CD8-positive, alpha-beta memory T cell (primary cell): ENCODE results near the gene NUTM2B. TPM values are rescaled to one million over a fixed set of nuclear protein-coding genes. Genes with fewer than 3 reads are reported as not detected.
"Not testable (repeated sequence)": the region's sequence is repeated elsewhere in the genome, so short reads cannot be mapped to it uniquely, and the experiment has no call there.

Experiments used
- CTCF ChIA-PET: fragments of 350-600 bp; sonication (Branson Sonifier 250); formaldehyde crosslinking; loops from one replicate; lab custom pipeline; 2021; ENCODE audit warnings: antibody characterized with exemption; lab: Charles Lee
- POLR2A ChIA-PET: fragments of 350-600 bp; sonication (Branson Sonifier 250); formaldehyde crosslinking; loops from one replicate; lab custom pipeline; 2021; ENCODE audit warnings: antibody characterized with exemption; lab: Charles Lee
- DNase-seq, 5 donors: peaks; one replicate each; pipeline versions ENCODE4 v3.0.0 to v3.0.0-alpha.2; 2020 to 2022; ENCODE audit warnings: mixed read lengths in 1 of 5
- H3K27ac ChIP-seq: one replicate; pipeline ENCODE4 v1.7.0; 2013; ENCODE audit warnings: low read depth, mild to moderate bottlenecking, low read length, moderate library complexity
- H3K27me3 ChIP-seq: 2 replicates; pipeline ENCODE4 v1.7.0; 2013; ENCODE audit warnings: low read length, mild to moderate bottlenecking; ENCODE audit not compliant: insufficient read depth, poor library complexity, severe bottlenecking
- H3K36me3 ChIP-seq: 2 replicates; pipeline ENCODE4 v1.7.0; 2013; ENCODE audit warnings: mild to moderate bottlenecking, low read length, moderate library complexity; ENCODE audit not compliant: insufficient read depth
- H3K4me1 ChIP-seq: 2 replicates; pipeline ENCODE4 v1.7.0; 2013; ENCODE audit warnings: mild to moderate bottlenecking, low read length, moderate library complexity; ENCODE audit not compliant: insufficient read depth
- H3K4me3 ChIP-seq: 2 replicates; pipeline ENCODE4 v1.7.0; 2013; ENCODE audit warnings: mild to moderate bottlenecking, low read length
- H3K9me3 ChIP-seq: 2 replicates; pipeline ENCODE4 v1.7.0; 2013; ENCODE audit warnings: mild to moderate bottlenecking, low read length
- H3K27ac Mint-ChIP-seq, 8 donors: one replicate each; pipeline ENCODE4 v1.8.0; 2020 to 2021; ENCODE audit warnings: mixed read lengths in 8 of 8, mild to moderate bottlenecking in 6 of 8, inconsistent platforms in 3 of 8, moderate library complexity in 3 of 8
- H3K27me3 Mint-ChIP-seq, 2 donors: one replicate each; pipeline ENCODE4 v1.8.0; 2020 to 2021; ENCODE audit warnings: mixed read lengths in 2 of 2, mild to moderate bottlenecking in 1 of 2, moderate library complexity in 1 of 2
- H3K36me3 Mint-ChIP-seq, 3 donors: one replicate each; pipeline ENCODE4 v1.8.0; 2020 to 2021; ENCODE audit warnings: mixed read lengths in 3 of 3, inconsistent platforms in 1 of 3, mild to moderate bottlenecking in 1 of 3
- H3K4me1 Mint-ChIP-seq, 3 donors: one replicate each; pipeline ENCODE4 v1.8.0; 2020 to 2021; ENCODE audit warnings: mixed read lengths in 3 of 3, inconsistent platforms in 1 of 3, mild to moderate bottlenecking in 1 of 3
- H3K4me3 Mint-ChIP-seq, 7 donors: one replicate each; pipeline ENCODE4 v1.8.0; 2020 to 2021; ENCODE audit warnings: mixed read lengths in 7 of 7, mild to moderate bottlenecking in 6 of 7, moderate library complexity in 4 of 7, inconsistent platforms in 2 of 7
- H3K9me3 Mint-ChIP-seq, 5 donors: one replicate each; pipeline ENCODE4 v1.8.0; 2020 to 2022; ENCODE audit warnings: mixed read lengths in 5 of 5, mild to moderate bottlenecking in 3 of 5, moderate library complexity in 2 of 5, inconsistent platforms in 1 of 5
- polyA plus RNA-seq: library from polyadenylated mRNA; unstranded; fragments of 300-500 nt; fragmentation: Illumina TruSeq; gene quantifications from one replicate; pipeline ENCODE4 v1.2.3, GENCODE V29; 2021
- total RNA-seq, 2 experiments: library from RNA; stranded (reverse); gene quantifications; one replicate each; pipeline ENCODE4 v1.2.3, GENCODE V29; 2021

The NUTM2B gene
- total and polyA plus RNA-seq, 3 experiments from 2014 or later: 0.50 to 1.1 TPM; not detected in 1

DNA sequence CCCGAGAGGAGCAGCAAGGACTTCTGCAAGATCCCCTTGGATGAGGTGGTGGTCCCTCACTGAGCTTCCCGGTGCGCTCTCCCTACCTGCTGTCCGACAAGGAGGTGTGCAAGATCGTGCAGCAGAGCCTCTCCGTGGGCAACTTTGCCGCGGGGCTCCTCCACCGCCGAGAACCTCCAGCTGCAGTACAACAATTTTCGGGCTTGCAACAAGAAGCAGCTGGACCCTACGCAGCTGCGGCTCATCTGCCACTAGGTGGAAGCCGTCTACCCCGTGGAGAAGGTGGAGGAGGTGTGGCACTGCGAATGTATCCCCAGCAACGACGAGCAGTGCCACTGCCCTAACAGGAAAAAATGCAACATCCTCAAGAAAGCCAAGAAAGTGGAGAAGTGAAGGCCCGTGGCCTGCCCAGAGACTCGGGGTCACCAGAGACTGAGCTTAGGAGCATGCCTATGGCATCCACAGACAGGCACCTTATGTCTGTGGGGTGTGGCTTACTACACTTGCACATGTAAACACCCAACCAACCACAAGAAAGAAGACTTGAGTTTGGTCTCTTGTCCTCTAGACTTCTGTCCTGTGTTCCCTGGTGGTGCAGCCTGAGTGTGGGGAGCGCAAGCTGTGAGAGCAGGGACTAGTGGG is 17.9 kb upstream of the NUTM2B start:
- H3K4me1 ChIP-seq, H3K4me3 Mint-ChIP-seq, CTCF ChIA-PET, H3K27me3 Mint-ChIP-seq, H3K27ac ChIP-seq, H3K36me3 ChIP-seq, H3K4me3 ChIP-seq, H3K27me3 ChIP-seq, H3K9me3 ChIP-seq, H3K27ac Mint-ChIP-seq, POLR2A ChIA-PET, H3K4me1 Mint-ChIP-seq, H3K9me3 Mint-ChIP-seq: not testable (repeated sequence)
- peak in 4 of 5 donors; percentile 2 to 74 (median 36) for DNase-seq
- H3K36me3 Mint-ChIP-seq: peaks cover 3 to 31% (median 7%) of the 10 kb centered on the region in 3 donors

DNA sequence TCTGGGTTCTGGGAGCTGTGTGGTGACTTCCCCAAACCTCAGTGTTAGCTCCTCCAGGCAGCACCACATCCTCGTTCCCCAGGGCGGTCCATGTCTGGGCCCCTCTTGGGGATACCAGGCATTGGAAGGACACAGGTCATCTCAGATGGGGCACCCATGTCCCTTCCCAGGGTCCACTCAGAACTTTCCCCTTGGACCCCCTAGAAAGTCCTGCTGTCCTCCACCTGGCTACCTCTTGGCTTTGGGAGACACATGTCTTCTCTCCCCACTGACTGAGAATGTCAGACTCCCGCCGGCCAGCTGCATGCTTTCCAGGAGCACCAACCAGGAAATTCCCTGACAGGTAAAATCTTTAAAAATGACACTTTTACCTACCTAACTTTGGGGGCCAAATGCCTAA is 16.4 kb upstream of the NUTM2B start:
- Mint-ChIP-seq H3K27ac (peak overlapping the region in 1 of 8 donors; percentile 43), H3K36me3 (peaks cover 3 to 31% (median 7%) of the 10 kb centered on the region in 3 donors)
- H3K27me3 ChIP-seq, H3K36me3 ChIP-seq, H3K9me3 ChIP-seq, CTCF ChIA-PET, H3K27me3 Mint-ChIP-seq, H3K4me3 Mint-ChIP-seq, H3K4me1 Mint-ChIP-seq, H3K4me1 ChIP-seq, H3K4me3 ChIP-seq, DNase-seq, H3K9me3 Mint-ChIP-seq, H3K27ac ChIP-seq, POLR2A ChIA-PET: not testable (repeated sequence)

DNA sequence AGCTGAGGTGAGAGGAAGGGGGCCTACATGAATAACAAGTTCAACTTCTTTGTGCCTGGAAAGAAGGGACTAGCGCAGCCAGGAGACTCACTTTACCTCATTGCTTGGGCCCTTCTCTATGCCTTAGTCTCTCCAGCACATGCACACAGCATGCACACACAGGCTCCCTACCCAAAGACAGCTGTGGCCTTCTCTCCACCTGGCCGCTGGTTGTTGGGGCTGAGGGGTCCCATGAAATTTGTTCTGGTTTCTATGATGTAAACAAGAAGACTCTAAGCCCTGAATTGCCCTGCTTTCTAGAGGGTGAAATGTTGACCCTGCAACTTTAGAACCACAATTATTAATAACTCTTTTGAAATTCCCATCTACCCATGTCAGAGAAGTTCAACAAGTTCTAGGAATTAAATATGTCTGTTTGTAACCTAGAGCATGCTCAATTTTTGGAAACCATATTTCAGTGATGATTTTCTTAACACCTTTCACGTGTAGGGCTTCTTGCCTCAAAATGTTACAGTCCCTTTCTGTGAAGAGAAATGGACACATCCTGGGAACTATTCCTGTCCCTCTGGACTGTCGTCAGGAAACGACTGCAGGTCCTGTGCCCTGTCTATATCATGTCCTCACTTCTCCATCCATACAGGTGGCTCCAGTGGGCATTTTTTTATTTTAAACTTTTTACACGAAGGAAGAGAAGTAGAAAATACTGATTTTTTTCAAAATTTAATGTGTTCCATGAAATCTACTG is 15.4 kb upstream of the NUTM2B start:
- H3K27me3 ChIP-seq, CTCF ChIA-PET, H3K4me3 ChIP-seq, H3K36me3 ChIP-seq, H3K4me1 ChIP-seq, H3K9me3 Mint-ChIP-seq, H3K4me1 Mint-ChIP-seq, H3K9me3 ChIP-seq, H3K27ac Mint-ChIP-seq, H3K27ac ChIP-seq, POLR2A ChIA-PET, H3K27me3 Mint-ChIP-seq, DNase-seq, H3K4me3 Mint-ChIP-seq: not testable (repeated sequence)
- peaks cover 3 to 31% (median 7%) of the 10 kb centered on the region in 3 donors for H3K36me3 Mint-ChIP-seq

DNA sequence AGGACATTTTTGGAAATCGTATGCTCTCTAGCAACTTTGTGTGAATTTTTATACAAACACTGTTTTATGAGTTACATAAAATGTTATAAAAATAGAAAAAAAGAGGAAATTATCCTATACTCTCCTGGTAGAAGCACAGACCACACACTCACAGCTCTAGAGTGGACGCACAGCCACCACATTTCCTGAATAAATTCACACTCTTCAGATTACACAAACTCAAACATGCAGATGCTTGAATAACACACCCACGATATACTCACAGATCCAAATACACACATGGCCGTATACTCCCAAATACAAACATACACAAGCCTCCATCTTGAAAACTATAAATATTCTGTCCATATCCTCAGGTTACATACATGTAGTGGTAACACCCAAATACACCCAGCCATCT is 14.2 kb upstream of the NUTM2B start:
- H3K27me3 ChIP-seq, H3K4me3 Mint-ChIP-seq, H3K27ac ChIP-seq, H3K9me3 Mint-ChIP-seq, CTCF ChIA-PET, H3K36me3 ChIP-seq, H3K4me1 Mint-ChIP-seq, H3K27me3 Mint-ChIP-seq, POLR2A ChIA-PET, H3K9me3 ChIP-seq, H3K4me1 ChIP-seq, H3K4me3 ChIP-seq, DNase-seq, H3K27ac Mint-ChIP-seq: not testable (repeated sequence)
- H3K36me3 Mint-ChIP-seq: peaks cover 3 to 22% (median 7%) of the 10 kb centered on the region in 3 donors

DNA sequence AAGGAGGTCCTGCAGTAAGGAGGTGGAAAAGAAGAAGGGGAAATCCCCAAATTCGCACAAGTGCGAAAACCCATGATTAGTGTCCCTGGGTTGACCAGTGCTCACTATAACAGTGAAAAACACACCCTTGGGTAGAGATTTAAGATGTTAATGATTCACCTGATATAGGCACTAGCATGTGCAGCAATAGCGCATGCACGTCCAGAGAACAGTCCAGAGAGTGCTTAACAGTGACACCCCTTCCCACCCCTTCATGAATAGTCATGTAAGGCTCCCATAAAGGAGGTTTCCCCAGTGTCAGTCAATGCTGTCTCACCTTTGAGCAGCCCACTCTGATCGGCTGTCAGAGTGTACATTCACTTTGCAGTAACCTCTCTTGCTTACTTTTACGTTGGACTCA is 6.4 kb upstream of the NUTM2B start:
- H3K36me3 ChIP-seq, DNase-seq, H3K4me3 Mint-ChIP-seq, H3K27ac Mint-ChIP-seq, H3K4me1 ChIP-seq, POLR2A ChIA-PET, H3K4me3 ChIP-seq, H3K9me3 ChIP-seq, CTCF ChIA-PET, H3K36me3 Mint-ChIP-seq, H3K27me3 ChIP-seq, H3K27ac ChIP-seq, H3K9me3 Mint-ChIP-seq, H3K27me3 Mint-ChIP-seq: not testable (repeated sequence)
- peaks cover 8 to 11% (median 9%) of the 10 kb centered on the region in 3 donors for H3K4me1 Mint-ChIP-seq

DNA sequence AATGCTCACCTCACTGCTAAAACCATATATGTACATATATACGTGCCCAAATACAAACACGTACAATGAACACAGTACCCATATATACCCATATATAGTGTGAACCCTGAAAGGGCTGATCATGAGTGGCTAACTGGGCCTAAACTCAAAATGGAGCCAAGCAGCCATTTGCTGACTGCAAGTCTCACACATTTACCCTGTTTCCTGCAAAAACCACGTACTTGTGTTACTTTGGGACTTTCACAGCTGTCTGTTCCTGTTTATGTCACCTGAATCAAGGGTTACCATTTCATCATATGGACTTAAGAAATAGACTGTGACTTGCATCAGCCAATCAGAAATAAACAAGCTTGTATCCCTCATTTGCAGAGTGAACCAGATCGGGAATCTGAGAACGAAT is 5.9 kb upstream of the NUTM2B start:
- H3K27me3 Mint-ChIP-seq, H3K9me3 Mint-ChIP-seq, H3K4me3 ChIP-seq, POLR2A ChIA-PET, H3K36me3 Mint-ChIP-seq, H3K4me3 Mint-ChIP-seq, H3K4me1 ChIP-seq, CTCF ChIA-PET, H3K27ac ChIP-seq, H3K9me3 ChIP-seq, DNase-seq, H3K27me3 ChIP-seq, H3K36me3 ChIP-seq, H3K27ac Mint-ChIP-seq: not testable (repeated sequence)
- H3K4me1 Mint-ChIP-seq: peaks cover 8 to 11% (median 9%) of the 10 kb centered on the region in 3 donors

DNA sequence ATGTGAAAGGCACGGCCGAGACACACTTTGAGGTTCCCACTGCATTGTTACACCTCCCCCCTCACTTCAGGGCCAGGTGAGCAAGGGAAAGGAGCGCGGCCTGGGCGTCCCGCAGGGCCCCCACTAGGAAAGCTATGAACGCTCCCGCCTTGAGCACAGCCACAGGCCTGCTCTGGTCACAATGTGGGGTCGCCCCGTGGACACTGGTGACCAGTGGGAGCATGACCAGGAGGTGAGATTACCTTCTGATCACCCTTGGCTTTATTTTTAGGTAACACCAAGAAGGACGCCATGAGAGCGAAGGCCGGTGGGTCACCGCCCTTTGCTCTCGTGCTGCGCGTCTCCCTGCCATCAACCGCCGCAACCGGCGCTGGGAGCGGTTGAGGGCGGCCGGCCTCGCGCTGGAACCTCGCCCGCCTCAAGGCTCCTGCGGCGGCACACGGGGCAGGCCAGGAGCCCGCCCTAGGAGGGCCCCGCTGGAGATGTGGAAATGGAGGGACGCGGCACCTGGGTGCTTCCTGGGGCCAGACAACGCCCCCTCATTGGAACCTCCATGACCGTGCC is 2.6 kb upstream of the NUTM2B start:
- H3K9me3 ChIP-seq, H3K27me3 Mint-ChIP-seq, H3K36me3 ChIP-seq, H3K4me3 ChIP-seq, H3K9me3 Mint-ChIP-seq, H3K4me1 Mint-ChIP-seq, CTCF ChIA-PET, POLR2A ChIA-PET, DNase-seq, H3K4me1 ChIP-seq, H3K4me3 Mint-ChIP-seq, H3K27ac Mint-ChIP-seq, H3K27ac ChIP-seq, H3K36me3 Mint-ChIP-seq, H3K27me3 ChIP-seq: not testable (repeated sequence)

DNA sequence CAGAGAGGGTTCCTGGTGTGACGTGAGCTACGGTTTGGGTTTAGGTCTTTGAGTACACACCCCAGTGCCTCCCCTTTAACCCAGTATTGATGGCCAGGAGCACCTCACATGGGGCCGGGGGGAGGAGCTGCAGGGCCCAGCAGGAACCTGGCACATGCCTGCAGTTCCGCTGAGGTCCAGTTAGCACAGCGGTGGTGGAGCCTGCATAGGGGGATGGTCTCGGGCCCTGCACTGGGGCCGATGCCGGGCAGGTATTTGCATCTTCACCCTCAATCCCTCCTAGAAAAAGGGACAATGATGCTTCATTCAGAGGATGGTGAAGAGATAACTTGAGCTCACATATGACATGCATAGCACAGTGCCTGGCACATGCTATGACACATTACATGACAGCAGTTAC is 4.0 kb downstream of the NUTM2B start:
- H3K27me3 Mint-ChIP-seq, H3K27ac ChIP-seq, H3K36me3 Mint-ChIP-seq, H3K27ac Mint-ChIP-seq, H3K9me3 Mint-ChIP-seq, H3K4me1 Mint-ChIP-seq, H3K4me3 Mint-ChIP-seq, CTCF ChIA-PET, H3K27me3 ChIP-seq, DNase-seq, POLR2A ChIA-PET, H3K36me3 ChIP-seq, H3K4me3 ChIP-seq, H3K9me3 ChIP-seq, H3K4me1 ChIP-seq: not testable (repeated sequence)
